ENCODE results near the gene ZMIZ2. TPM values are rescaled to one million over a fixed set of nuclear protein-coding genes. Genes with fewer than 3 reads are reported as not detected.

The ZMIZ2 gene
- polyA plus RNA-seq, 3 donors = 1.9 to 72.8 (median 3.3) TPM

DNA sequence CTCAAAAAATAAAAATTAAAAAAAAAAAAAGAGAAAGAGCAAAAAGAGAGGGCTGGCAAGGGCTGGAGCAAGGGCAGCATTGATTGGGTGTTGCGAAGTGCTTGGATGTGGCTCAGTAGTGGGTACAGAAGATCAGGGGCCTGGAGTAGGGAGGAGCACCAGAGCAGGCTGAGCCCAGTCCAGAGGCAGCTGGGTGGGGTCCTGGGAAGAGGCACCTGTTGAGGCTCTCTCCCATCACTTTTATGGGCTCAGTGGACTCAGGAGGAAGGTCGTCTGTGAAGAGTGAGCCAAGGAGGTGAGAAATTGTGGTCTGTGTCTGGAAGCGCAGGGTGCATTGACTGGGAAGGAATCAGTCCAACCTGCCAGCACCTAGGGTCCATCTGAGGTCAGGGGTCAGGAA, 11.8 kb upstream of the ZMIZ2 start:
- H3K27ac ChIP-seq (ENCODE audit: low read depth in 1 of 2, low read length in 2 of 2) = no peak overlapping the region
- Mint-ChIP-seq H3K36me3 (no peaks in the 10 kb centered on the region), H3K9me3 (no peaks in the 10 kb centered on the region), H3K4me1 (peaks cover 14% of the 10 kb centered on the region), H3K27me3 (ENCODE audit: low read depth in 3 of 3) (peaks cover 0 to 1% (median 0%) of the 10 kb centered on the region in 3 donors), H3K4me3 (no peak overlapping the region), H3K27ac (peak overlapping the region in 5 of 7 donors; percentile 13 to 92 (median 79))
- H3K36me3 ChIP-seq (replicated peaks in 1 of 2; ENCODE audit: control insufficient read depth in 1 of 2, insufficient read depth in 2 of 2, low read length in 2 of 2) = no peaks in the 10 kb centered on the region
- no peak overlapping the region for H3K4me2 ChIP-seq (replicated peaks; ENCODE audit: extremely low read depth, low read length, poor library complexity, severe bottlenecking)
- no peak overlapping the region for H2AFZ ChIP-seq (ENCODE audit: insufficient read depth, low read depth, low read length, poor library complexity, severe bottlenecking)
- H3K4me1 ChIP-seq (ENCODE audit: control insufficient read depth in 1 of 2, insufficient read depth in 2 of 2, low read length in 2 of 2) = peaks cover 4 to 13% of the 10 kb centered on the region in 2 donors
- no peak overlapping the region for H3K9ac ChIP-seq (ENCODE audit: insufficient read depth, low read length, poor library complexity, severe bottlenecking)
- WGBS (ENCODE audit: insufficient coverage) = 93% methylated on average over 3 of the region's 3 CpGs
- TF ChIP-seq, protein P1, sequence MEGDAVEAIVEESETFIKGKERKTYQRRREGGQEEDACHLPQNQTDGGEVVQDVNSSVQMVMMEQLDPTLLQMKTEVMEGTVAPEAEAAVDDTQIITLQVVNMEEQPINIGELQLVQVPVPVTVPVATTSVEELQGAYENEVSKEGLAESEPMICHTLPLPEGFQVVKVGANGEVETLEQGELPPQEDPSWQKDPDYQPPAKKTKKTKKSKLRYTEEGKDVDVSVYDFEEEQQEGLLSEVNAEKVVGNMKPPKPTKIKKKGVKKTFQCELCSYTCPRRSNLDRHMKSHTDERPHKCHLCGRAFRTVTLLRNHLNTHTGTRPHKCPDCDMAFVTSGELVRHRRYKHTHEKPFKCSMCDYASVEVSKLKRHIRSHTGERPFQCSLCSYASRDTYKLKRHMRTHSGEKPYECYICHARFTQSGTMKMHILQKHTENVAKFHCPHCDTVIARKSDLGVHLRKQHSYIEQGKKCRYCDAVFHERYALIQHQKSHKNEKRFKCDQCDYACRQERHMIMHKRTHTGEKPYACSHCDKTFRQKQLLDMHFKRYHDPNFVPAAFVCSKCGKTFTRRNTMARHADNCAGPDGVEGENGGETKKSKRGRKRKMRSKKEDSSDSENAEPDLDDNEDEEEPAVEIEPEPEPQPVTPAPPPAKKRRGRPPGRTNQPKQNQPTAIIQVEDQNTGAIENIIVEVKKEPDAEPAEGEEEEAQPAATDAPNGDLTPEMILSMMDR (IDR thresholded peaks at IDR 0.05) = no peak
- H3K27me3 ChIP-seq (ENCODE audit: control insufficient read depth in 2 of 2, insufficient read depth in 2 of 2, low read length in 2 of 2) = no peaks in the 10 kb centered on the region
- intact Hi-C loops (cut with micrococcal nuclease) = no loop called here
- no peaks in the 10 kb centered on the region for H3K79me2 ChIP-seq (ENCODE audit: insufficient read depth, low read length)
- no peak overlapping the region for H3K4me3 ChIP-seq (replicated peaks in 1 of 3; ENCODE audit: low read depth in 2 of 3, low read length in 3 of 3)
- no peaks in the 10 kb centered on the region for H3K9me3 ChIP-seq (replicated peaks in 1 of 2; ENCODE audit: control insufficient read depth in 1 of 2, insufficient read depth in 1 of 2, low read length in 2 of 2)
- H4K20me1 ChIP-seq (ENCODE audit: insufficient read depth, low read length) = no peaks in the 10 kb centered on the region
- no peak for DNase-seq

DNA sequence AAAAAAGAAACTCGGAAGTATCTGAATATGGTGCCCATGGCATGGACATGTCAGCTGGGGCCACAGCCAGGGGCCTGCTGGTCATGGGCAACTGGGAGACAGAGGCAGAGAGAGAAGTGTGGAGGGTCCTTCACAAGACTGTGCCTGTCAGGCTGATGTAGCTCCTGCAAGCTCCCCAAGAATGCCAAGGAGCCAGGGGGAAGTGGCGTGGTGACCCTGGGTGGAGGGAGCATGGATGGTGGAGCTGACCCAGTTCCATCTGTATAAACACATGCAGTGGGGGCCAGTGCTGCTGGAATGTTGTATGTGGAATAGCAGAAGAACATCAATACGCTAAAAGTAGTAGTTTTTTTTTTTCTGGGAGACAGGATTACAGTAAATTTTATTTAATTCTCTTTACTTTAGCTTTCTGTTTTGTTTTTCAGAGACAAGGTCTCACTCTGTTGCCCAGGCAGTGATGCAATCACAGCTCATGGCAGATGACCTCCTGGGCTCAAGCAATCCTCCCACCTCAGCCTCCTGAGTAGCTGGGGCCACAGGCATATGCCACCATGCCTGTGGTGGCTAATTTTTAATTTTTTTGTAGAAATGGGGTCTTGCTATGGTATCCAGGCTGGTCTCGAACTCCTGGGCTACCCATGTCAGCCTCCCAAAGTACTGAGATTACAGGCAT, 10.5 kb upstream of the ZMIZ2 start:
- Mint-ChIP-seq H3K9me3 (no peaks in the 10 kb centered on the region), H3K4me3 (no peak overlapping the region)

More for the DNA sequence above, 10.5 kb upstream of the ZMIZ2 start:
- H3K4me1 Mint-ChIP-seq = peaks cover 14% of the 10 kb centered on the region
- peak in 1 of 3 donors; percentile 47 for DNase-seq
- H3K9me3 ChIP-seq (replicated peaks in 1 of 2; ENCODE audit: control insufficient read depth in 1 of 2, insufficient read depth in 1 of 2, low read length in 2 of 2) = no peaks in the 10 kb centered on the region
- H3K27ac Mint-ChIP-seq = peak overlapping the region; percentile 55 to 81 (median 79)
- no peak overlapping the region for H3K4me2 ChIP-seq (replicated peaks; ENCODE audit: extremely low read depth, low read length, poor library complexity, severe bottlenecking)
- H2AFZ ChIP-seq (ENCODE audit: insufficient read depth, low read depth, low read length, poor library complexity, severe bottlenecking) = no peak overlapping the region
- intact Hi-C loops (cut with micrococcal nuclease) = no loop called here
- peaks cover 4 to 13% of the 10 kb centered on the region in 2 donors for H3K4me1 ChIP-seq (ENCODE audit: control insufficient read depth in 1 of 2, insufficient read depth in 2 of 2, low read length in 2 of 2)
- H3K27ac ChIP-seq (ENCODE audit: low read depth in 1 of 2, low read length in 2 of 2) = no peak overlapping the region
- no peaks in the 10 kb centered on the region for H3K27me3 ChIP-seq (ENCODE audit: control insufficient read depth in 2 of 2, insufficient read depth in 2 of 2, low read length in 2 of 2)
- H3K36me3 ChIP-seq (replicated peaks in 1 of 2; ENCODE audit: control insufficient read depth in 1 of 2, insufficient read depth in 2 of 2, low read length in 2 of 2) = no peaks in the 10 kb centered on the region
- no peaks in the 10 kb centered on the region for H3K79me2 ChIP-seq (ENCODE audit: insufficient read depth, low read length)
- TF ChIP-seq, protein P1 (IDR thresholded peaks at IDR 0.05) = no peak
- no peaks in the 10 kb centered on the region for H3K36me3 Mint-ChIP-seq
- H3K9ac ChIP-seq (ENCODE audit: insufficient read depth, low read length, poor library complexity, severe bottlenecking) = no peak overlapping the region
- H3K4me3 ChIP-seq (replicated peaks in 1 of 3; ENCODE audit: low read depth in 2 of 3, low read length in 3 of 3) = no peak overlapping the region
- 93% methylated on average over 1 of the region's 4 CpGs for WGBS (ENCODE audit: insufficient coverage)
- no peaks in the 10 kb centered on the region for H4K20me1 ChIP-seq (ENCODE audit: insufficient read depth, low read length)
- H3K27me3 Mint-ChIP-seq (ENCODE audit: low read depth in 3 of 3) = peaks cover 0 to 1% (median 0%) of the 10 kb centered on the region in 3 donors
